Testis (tissue), 3 donors: ENCODE data around the gene GRIA4. TPM values are rescaled to one million over a fixed set of nuclear protein-coding genes. Genes with fewer than 3 reads are reported as not detected.

Experiments
- DNase-seq: peaks from one replicate; pipeline ENCODE4 v3.0.0-alpha.2; 2019
- H3K27ac ChIP-seq, 2 donors: fragments of 200-600 bp; sonication (generic); one replicate each; pipeline ENCODE4 v1.5.1; 2019
- H3K27me3 ChIP-seq: fragments of 200-600 bp; sonication (generic); one replicate; pipeline ENCODE4 v1.5.1; 2019
- H3K36me3 ChIP-seq: fragments of 200-600 bp; sonication (generic); one replicate; pipeline ENCODE4 v1.5.1; 2017; ENCODE audit warnings: low read depth; ENCODE audit errors: missing control alignments
- H3K4me1 ChIP-seq: fragments of 200-600 bp; sonication (generic); one replicate; pipeline ENCODE4 v1.5.1; 2019
- H3K4me3 ChIP-seq, 2 donors: fragments of 200-600 bp; sonication (generic); one replicate each; pipeline ENCODE4 v1.5.1; 2017 to 2019
- H3K9me3 ChIP-seq: fragments of 200-600 bp; sonication (generic); one replicate; pipeline ENCODE4 v1.5.1; 2017
- POLR2A ChIP-seq: fragments of 450-650 bp; IDR thresholded peaks from one replicate; pipeline ENCODE4 v1.6.1; 2017; ENCODE audit warnings: antibody characterized with exemption, mild to moderate bottlenecking, moderate library complexity
- WGBS, 2 donors: methylation state at CpG; one replicate each; pipeline ENCODE4 v1.1.5; 2018; 5-methylcytosine and 5-hydroxymethylcytosine counted together
- intact Hi-C: fragments of 100-400 bp; cut with DNase I; formaldehyde crosslinking; loops from one replicate; pipeline ENCODE4 v1.15.1; 2023; ENCODE audit warnings: low total_unique reads
- polyA plus RNA-seq: library from polyadenylated mRNA; stranded (reverse); fragments of 350-450 nt; fragmentation: Illumina TruSeq; extraction: RNeasy Lipid Tissue Mini Kit (QIAGEN cat#74804); gene quantifications from one replicate; pipeline ENCODE4 v1.2.3, GENCODE V29; 2014; ENCODE audit warnings: low read depth, low replicate concordance; ENCODE audit not compliant: insufficient read depth
- total RNA-seq, 2 donors: library from RNA; depleted of rRNA; stranded (reverse); fragments of >200 nt; gene quantifications; one replicate each; pipeline ENCODE4 v1.2.3, GENCODE V29; 2016
- TF ChIP-seq, protein P1 (sequence below), 3 experiments: fragments of 450-650 bp in 2 of 3; fragments of 200-600 bp in 1 of 3; sonication (generic) in 1 of 3; IDR thresholded peaks; one replicate each; pipeline ENCODE4 v1.5.1; 2016 to 2019; ENCODE audit warnings: antibody characterized with exemption in 3 of 3, mild to moderate bottlenecking in 2 of 3, moderate library complexity in 1 of 3

The GRIA4 gene
- total and polyA plus RNA-seq, 3 donors from 2014 or later = 0.08 to 1.1 (median 0.18) TPM

DNA sequence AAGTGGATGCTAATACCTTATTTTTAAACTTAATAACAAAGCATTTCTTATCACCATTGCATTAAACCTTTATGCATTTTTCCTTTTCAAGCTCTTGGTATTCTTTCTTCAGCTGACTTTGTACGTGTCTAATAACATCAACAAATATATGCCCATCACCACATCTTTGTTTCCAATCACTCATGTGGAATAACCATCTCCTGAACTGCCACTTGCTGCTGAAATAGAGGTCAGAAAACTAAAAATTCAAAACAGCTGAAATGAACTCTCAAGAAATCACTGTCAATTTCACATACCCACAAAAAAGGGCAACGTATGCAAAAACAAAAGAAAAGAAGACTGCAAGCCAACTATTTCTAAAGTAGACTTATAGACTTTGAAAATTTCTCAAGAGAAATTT is 404.7 kb downstream of the GRIA4 start:
- Histone ChIP-seq H3K36me3 (no peaks in the 10 kb centered on the region), H3K4me1 (no peaks in the 10 kb centered on the region), H3K9me3 (no peaks in the 10 kb centered on the region), H3K4me3 (no peak overlapping the region), H3K27me3 (no peaks in the 10 kb centered on the region), H3K27ac (no peak overlapping the region)
- no peak for DNase-seq
- TF ChIP-seq, protein P1, sequence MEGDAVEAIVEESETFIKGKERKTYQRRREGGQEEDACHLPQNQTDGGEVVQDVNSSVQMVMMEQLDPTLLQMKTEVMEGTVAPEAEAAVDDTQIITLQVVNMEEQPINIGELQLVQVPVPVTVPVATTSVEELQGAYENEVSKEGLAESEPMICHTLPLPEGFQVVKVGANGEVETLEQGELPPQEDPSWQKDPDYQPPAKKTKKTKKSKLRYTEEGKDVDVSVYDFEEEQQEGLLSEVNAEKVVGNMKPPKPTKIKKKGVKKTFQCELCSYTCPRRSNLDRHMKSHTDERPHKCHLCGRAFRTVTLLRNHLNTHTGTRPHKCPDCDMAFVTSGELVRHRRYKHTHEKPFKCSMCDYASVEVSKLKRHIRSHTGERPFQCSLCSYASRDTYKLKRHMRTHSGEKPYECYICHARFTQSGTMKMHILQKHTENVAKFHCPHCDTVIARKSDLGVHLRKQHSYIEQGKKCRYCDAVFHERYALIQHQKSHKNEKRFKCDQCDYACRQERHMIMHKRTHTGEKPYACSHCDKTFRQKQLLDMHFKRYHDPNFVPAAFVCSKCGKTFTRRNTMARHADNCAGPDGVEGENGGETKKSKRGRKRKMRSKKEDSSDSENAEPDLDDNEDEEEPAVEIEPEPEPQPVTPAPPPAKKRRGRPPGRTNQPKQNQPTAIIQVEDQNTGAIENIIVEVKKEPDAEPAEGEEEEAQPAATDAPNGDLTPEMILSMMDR (IDR thresholded peaks at IDR 0.05) = no peak
- no peak for TF ChIP-seq POLR2A
- 87 to 93% methylated on average over 2 of the region's 2 CpGs for WGBS, 2 donors
- intact Hi-C loops = no loop called here

DNA sequence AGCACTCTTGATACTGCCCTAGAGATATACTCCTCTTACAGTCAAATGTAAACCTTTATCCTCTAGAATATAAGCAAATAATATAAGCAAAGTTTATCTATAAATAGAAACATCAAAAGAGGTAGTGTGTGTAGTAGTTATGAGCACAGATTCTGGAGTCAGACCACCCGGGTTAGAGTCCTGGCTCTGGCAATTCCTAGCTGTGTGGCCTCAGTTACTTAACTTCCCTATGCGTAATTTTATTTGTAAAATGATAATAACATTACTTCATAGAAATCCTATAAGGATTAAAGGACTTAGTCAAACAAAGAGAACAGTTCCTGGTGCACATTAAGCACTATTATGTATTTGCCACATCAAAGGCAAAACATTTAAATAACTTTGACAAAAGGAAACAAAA is 405.2 kb downstream of the GRIA4 start:
- Histone ChIP-seq H3K4me3 (no peak overlapping the region), H3K9me3 (no peaks in the 10 kb centered on the region), H3K27ac (no peak overlapping the region), H3K4me1 (no peaks in the 10 kb centered on the region), H3K27me3 (no peaks in the 10 kb centered on the region), H3K36me3 (no peaks in the 10 kb centered on the region)
- WGBS, 2 donors = 90 to 95% methylated on average over 2 of the region's 2 CpGs
- DNase-seq = no peak
- intact Hi-C loops = no loop called here
- TF ChIP-seq, protein P1 (IDR thresholded peaks at IDR 0.05) = no peak
- TF ChIP-seq POLR2A = no peak

- H3K4me3 ChIP-seq = no peak overlapping the region
- no peaks in the 10 kb centered on the region for H3K27me3 ChIP-seq
- H3K9me3 ChIP-seq = no peaks in the 10 kb centered on the region
- 86 to 96% methylated on average over 2 of the region's 2 CpGs for WGBS, 2 donors
- no peak overlapping the region for H3K27ac ChIP-seq
- intact Hi-C loops = no loop called here
- DNase-seq = no peak
- peaks cover 6% of the 10 kb centered on the region for H3K4me1 ChIP-seq
- no peaks in the 10 kb centered on the region for H3K36me3 ChIP-seq
- TF ChIP-seq POLR2A = no peak
- TF ChIP-seq, protein P1 (IDR thresholded peaks at IDR 0.05) = no peak
Observed at GRCh38 chr11:106017093-106017492, 407.2 kb downstream of the GRIA4 start.

DNA sequence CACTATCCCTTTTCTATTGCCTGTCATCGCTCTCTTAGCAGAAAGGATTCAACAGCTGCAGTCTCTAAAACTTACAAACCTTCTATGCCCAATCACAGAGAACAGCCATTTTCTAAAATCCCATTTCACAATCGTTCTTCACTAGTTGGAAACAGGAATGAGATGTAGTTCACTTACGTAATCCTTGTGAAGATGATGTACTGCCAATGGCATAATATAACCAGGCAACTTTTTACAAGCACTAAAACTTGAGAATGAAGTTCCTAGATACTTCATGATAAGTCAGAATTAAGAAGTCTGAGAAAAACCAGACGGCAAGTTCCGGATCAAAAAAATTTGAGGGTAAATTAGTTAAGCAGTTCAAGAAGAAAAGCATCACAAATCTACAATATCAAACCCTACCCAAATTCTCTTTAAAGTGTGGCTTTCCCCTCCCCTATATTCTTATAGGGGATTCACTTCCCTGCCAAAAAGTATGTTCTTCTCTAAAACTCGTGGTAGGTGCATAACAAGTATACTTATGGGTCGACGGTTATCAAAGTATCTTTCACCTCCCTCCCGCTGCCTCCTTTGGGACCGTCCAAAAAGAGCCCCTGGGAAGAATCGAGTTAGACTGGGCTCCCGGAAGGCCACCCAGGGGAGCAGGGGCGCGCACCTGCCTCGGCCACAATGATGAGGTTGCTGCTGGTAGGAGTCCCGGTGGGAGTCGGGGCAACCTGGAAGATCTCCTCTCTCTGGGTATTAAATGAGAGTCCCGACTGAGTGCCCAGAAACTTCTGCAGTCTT is 411.5 kb downstream of the GRIA4 start:
- Histone ChIP-seq H3K4me3 (peak overlapping the region; percentile 83 to 94), H3K36me3 (no peaks in the 10 kb centered on the region), H3K27ac (peak overlapping the region; percentile 69 to 81), H3K9me3 (no peaks in the 10 kb centered on the region), H3K4me1 (peaks cover 6% of the 10 kb centered on the region), H3K27me3 (no peaks in the 10 kb centered on the region)
- no peak for DNase-seq
- intact Hi-C loops = no loop called here
- no peak for TF ChIP-seq POLR2A
- TF ChIP-seq, protein P1 (IDR thresholded peaks at IDR 0.05) = no peak
- WGBS, 2 donors = 13% methylated on average over 18 of the region's 18 CpGs
